ENCODE results near the gene TUBA4A.
A peak's percentile ranks its signal among the peaks of the same experiment; 100 is the strongest.

Gene TUBA4A

DNA sequence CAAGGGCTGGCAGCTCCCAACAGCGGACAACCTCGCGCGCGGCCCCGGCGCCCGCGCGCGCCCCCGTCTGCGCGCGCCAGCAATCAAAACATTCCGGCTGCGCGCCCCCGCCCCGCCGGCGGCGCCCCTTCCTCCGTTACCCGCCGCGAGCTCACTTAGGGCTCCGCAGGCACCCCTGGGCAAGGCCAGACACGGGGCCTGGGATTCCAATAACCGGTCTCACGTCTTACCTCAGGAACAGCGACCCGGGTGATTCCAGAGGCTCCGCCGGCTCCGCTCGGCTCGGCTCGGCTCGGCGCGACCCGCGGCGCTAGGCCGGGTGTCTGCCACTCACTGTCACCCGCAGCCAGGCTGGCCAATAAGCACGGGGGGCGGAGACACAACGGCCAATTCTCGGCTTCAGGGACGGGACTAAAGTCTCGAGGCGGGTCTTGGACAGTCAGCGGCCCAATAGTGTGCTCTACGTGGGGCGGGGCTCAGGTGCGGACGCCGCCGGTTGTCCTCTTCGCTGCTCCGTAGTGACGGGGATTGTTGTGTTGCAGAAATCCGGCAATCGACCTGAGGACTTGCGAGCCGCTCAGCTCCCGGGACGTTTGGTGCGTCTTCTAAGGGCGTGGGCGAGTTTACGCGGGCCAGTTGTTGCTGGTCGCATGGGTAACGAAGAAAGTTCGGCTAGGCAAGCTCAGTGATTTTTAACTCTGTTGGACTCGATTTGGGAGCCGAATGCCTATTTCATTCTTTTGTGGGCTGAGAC, 24.2 kb downstream of the TUBA4A start, which contains the start of the genes ANKZF1 and ATG9A:
Gene ANKZF1, plus strand, starts transcription at position 502 of the 754 bp plus-strand sequence. CDS start 452 bp downstream, outside the sequence.
Gene ATG9A, minus strand, starts transcription at position 332 of the 754 bp plus-strand sequence. CDS start 1,612 bp downstream, outside the sequence.
- peak; percentile 99 for DNase-seq

- peak; percentile 11 for DNase-seq
Observed at GRCh38 chr2:219228911-219229304, 24.8 kb downstream of the TUBA4A start.

DNA sequence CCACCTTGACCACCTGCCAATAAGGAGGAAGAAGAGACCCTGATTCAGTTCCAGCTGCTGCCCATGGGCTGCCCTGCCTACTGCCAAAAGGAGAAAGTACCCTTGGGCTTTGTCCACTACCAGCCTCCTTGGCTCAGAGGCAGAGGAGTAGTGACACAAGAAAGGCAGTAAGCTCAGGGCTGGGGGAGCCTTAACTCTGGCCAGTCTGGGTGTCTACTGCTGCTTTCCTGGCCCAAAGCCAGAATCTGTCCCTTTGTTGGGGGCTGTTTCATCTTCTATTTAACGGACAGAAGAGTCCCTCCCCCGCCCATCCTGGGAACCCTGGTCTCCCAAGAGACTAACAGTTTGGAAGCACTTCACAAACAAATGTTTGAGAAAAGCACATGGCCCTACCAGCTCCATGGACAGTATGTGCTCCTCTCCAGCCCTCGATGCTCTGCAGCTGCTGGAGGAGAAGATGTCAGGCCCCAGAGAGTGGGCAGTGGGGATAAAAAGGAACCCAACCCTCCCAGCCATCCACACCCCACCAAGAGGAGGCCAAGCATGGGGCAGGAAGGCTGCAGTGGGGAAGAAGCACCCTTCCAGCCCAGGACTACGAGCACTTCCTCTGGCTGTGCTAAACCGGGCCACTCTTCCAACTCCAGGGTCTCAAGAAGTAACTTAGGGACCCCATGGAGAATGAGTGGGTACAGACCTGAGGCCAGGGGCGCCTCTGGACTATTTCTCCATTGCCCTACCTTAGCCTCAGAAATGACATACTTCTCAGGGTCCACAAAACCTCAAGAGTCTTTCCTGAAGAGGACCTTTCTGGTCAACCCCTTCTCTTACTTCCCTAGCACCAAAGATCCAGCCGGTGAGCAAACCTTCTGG, 25.4 kb downstream of the TUBA4A start:
- DNase-seq = no peak

GRCh38 chr2:219225350-219225749, 28.4 kb downstream of the TUBA4A start:
- DNase-seq = no peak

DNA sequence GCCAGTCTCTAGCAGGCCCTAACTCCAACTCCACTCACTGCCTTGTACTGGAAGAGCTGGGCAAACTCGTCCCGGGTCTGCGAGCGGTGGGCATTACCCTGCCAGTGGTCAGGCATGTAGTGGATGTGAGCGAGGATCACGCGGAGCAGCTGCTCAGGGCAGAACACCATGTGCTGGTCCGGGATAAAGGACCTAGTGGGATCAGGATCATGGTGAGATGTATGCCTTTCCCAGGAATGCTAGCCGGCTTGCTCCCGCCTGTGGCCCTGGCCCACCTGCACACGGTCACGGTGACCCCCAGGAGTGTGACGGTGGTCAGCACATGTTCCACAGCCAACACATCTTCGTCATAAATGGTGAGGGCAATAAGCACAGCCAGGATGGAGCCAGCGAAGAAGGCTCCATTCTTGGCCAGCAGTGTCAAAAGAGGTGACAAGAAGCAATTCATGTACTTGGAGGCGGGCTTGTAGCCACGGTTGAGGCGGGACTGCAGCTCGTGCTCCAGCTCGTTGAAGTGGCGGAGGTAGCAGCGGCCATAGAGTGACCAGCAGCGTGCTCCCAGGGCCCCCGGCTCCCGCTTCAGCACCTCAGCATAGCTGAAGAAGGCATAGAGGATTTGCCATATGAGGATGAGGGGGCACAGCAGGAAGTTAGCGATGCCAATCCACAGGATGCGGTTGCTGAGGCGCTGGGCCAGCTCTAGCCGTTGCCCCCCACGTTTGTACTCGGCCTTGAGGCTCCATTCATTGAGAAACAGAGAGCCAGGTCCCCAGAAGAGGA, 29.7 kb downstream of the TUBA4A start:
- DNase-seq = no peak

DNA sequence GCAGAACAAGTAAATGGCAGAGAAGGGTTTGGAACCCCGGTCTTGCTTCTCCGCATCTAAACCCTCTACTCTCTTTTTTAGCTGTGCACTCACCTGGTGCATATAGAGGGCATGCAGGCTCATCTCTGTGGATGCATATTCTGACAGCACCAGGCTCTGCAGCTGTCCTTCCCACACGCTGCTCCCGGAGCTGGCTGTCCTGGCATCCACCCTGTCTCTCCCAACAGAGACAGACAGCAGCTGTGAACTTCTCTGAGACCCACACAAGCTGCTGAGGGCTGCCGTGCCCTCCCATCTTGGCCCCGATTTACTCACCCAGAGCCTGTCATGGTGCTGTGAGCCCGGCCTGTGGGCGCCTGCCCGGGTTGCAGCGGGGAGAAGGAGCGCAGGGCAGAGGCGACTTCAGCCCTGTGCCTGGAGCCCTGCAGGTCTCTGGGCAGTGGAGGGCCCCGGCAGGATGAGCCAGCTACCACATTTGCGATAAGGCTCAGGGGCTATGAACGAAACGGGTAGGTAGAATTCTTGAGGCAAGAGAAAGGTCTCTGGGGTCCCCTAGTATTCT, 31.7 kb downstream of the TUBA4A start:
- DNase-seq = no peak

- no peak for DNase-seq
Observed at GRCh38 chr2:219220652-219221402, 32.9 kb downstream of the TUBA4A start.

- no peak for DNase-seq
Observed at GRCh38 chr2:219219784-219220532, 33.8 kb downstream of the TUBA4A start.

GRCh38 chr2:219218732-219219701, 34.7 kb downstream of the TUBA4A start, which contains the start of gene ABCB6:
TSS of gene ABCB6 (minus strand) at chr2:219218958. CDS start at chr2:219218673, 285 bp downstream.
- DNase-seq = peak; percentile 90

DNA sequence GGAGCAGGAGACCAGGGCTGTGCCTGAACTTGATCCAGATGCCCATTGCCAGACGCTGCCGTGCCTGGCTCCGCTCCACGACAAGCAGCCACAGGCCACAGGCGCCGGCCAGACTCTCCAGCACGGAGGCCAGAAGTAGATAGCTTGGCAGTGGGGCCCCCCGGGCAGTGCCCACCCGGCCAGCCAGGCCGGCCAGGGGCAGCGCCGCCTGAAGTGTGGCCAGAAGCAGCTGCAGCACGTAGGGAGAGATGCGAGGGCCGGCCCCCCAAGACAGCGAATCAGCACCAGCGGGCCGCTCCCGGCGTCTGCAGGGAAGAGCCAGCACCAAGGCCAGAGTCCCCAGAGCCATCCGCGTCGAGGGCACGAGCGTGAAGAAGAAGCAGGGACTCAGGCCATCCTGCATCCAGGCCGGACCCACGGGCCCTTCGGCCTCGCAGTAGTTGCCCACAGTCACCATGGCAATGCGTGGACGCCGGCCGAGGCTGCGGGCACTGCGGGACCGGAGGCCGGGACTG, 35.4 kb downstream of the TUBA4A start:
- peak; percentile 34 for DNase-seq

DNA sequence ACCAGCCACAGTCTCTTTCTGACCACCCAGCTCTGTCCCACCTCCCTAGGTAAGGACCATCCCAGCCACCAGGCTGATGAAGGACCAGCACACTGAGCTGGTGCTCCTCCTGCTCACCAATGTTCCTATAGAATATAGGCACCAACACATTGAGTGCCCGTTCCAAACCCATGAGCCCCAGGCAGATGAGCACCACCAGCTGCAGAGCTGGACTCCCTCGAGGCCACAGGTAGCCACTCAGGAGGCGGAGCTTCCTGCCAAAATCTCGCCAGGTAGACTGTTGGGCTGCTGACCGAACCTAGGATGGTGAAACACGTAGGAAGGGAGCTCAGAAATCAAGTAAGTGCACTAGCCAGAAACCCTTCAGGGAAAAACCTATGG, 37.2 kb downstream of the TUBA4A start:
- DNase-seq = no peak

DNA sequence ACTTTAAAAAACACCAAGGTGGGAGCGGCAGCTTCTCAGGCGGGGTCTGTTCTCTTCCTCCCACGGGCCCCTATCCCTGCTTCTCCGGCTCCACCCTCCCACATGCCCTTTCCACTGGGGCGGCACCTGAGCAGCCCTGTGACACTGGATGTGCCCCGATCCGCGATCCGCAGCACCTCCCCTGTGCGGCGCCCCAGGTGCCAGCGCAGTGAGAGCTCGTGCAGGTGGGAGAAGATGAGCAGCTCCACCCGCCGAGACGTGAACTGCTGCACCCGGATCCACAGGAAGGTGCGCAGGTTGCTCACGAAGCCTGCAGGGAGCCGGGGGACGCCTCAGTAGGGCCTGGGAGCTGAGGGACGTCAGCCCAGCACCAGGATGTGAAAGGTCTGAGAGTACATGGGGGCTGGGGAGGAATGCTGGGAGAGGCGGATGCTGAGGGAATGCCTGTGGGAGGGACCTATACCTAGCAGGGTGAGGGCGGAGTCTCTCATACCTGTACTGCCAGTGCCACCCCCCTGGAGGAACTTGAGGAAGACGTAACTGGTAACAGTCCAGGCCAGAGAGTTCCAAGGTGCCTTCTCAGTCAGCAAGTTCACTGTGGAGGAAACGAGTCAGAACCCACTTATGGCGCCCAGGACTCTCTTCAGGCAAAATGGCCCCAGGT, 37.7 kb downstream of the TUBA4A start:
- no peak for DNase-seq

DNA sequence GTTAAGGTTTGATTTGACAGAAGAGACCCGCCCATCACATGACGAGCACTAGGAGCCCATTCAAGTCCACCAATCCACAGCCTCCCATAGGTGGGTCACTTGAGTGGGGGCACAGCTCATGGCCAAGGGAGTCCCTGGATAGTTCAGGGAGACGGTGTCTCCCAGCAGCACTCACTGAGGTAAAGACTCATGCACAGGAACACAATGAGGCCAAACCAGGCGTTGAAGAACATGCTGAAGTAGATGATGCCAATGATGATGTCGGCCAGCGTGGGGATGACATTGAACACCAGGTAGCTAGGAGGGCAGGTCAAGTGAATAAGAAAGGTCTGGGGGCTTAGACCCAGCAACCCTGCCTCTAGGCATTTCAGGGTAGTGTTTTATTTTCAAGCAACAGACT, 38.9 kb downstream of the TUBA4A start:
- no peak for DNase-seq

DNA sequence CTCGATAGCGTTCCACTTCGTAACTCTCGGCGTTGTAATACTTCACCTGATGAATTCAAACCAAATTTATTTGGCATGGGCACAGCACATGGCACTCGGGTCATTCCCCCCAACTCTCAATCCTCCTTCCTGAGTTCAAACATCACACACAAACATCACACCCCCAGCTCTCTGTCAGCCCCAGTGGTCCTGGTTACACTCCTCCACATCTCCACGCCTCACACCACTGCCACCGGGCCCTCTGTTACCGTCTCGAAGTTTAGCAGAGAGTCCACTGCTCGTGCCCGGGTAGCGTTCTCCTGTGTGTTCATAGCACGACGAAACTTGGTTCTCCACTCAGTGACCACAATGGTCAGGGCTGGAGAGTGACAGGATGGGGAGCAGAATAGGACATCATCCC, 39.6 kb downstream of the TUBA4A start:
- no peak for DNase-seq

DNA sequence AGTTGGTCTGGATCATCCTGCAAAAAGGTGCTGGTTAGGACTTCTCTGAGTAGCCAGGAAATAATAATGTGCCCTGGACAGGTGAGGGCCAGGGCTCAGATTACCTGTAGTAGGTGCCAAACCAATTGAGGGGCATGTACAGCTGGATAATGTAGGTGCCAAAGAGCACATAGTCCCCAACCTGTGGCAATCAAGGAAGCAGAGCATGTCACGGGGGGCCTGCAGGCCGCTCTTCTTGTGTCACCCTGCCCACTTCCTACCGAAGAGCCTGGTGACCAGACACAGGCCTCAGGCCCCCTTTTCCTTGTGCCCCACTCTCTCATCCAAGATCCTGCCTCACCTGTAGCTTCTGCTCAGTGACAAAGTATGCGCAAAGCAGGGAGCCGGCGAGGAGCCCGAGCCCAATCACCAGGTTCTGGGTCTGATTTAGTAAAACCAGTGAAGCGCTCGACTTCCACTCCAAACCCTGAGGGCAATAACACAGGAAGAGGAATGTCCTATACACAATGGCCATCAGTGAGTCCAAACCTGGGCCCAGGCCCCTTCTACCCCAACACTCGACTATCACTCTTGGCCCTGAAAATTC, 40.1 kb downstream of the TUBA4A start:
- no peak for DNase-seq

- DNase-seq = no peak
Observed at GRCh38 chr2:219213026-219213415, 40.7 kb downstream of the TUBA4A start.

DNA sequence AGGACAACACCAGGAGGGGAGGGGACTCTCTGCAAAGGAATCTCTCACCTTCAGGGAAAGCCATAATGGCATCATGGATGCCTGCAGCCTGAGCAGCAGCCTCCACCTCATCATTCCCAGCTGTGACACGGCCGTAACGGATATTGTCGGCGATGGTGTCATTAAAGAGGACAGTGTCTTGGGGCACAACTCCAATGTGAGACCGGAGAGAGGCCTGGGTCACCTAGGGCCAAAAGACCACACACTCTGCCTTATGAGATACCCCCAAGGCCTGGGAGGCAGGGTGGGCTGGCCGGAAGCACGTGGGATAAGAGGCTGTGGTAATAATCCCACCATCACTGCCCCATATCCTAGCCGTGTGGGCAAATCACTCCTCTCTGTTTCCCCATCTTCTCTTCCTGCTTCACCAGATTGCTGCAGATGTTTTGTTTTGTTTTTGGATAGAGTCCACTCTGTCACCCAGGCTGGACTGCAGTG, 42.8 kb downstream of the TUBA4A start:
- no peak for DNase-seq

GRCh38 chr2:219210196-219210885, 43.4 kb downstream of the TUBA4A start:
- DNase-seq = no peak

Measured in stimulated activated CD4-positive, alpha-beta T cell treated with anti-CD3 and anti-CD28 coated beads, Interleukin-4, amount 100 ng/mL, for 24 hours (primary cell).